GM21526 (cell line): ENCODE data around the gene ETV2.
"Not testable (repeated sequence)": the region's sequence is repeated elsewhere in the genome, so short reads cannot be mapped to it uniquely, and the experiment has no call there.

Experiments
- ATAC-seq: cut with Tn5 transposase; IDR thresholded peaks from one replicate; pipeline ENCODE4 v1.9.1; 2021; ENCODE audit warnings: moderate library complexity; ENCODE audit not compliant: unreplicated experiment, low FRiP score

The ETV2 gene, protein sequence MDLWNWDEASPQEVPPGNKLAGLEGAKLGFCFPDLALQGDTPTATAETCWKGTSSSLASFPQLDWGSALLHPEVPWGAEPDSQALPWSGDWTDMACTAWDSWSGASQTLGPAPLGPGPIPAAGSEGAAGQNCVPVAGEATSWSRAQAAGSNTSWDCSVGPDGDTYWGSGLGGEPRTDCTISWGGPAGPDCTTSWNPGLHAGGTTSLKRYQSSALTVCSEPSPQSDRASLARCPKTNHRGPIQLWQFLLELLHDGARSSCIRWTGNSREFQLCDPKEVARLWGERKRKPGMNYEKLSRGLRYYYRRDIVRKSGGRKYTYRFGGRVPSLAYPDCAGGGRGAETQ

DNA sequence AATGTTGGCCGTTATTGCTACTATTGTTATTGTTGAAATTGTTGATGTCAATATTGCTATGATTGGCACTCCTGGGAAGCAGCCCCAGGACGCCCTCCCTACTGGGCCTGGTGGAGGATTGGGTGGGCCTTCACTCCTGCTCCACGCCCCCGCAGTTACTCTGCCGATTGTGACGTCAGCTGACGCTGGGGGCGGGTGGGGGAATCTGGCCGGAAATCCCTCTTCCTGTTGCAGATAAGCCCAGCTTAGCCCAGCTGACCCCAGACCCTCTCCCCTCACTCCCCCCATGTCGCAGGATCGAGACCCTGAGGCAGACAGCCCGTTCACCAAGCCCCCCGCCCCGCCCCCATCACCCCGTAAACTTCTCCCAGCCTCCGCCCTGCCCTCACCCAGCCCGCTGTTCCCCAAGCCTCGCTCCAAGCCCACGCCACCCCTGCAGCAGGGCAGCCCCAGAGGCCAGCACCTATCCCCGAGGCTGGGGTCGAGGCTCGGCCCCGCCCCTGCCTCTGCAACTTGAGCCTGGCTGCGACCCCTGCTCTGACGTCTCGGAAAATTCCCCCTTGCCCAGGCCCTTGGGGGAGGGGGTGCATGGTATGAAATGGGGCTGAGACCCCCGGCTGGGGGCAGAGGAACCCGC lies at the start of gene ETV2:
TSS of gene ETV2 (plus strand) at position 231 of the 637 bp plus-strand sequence. CDS start 716 bp downstream, outside the sequence.
- no peak for ATAC-seq

DNA sequence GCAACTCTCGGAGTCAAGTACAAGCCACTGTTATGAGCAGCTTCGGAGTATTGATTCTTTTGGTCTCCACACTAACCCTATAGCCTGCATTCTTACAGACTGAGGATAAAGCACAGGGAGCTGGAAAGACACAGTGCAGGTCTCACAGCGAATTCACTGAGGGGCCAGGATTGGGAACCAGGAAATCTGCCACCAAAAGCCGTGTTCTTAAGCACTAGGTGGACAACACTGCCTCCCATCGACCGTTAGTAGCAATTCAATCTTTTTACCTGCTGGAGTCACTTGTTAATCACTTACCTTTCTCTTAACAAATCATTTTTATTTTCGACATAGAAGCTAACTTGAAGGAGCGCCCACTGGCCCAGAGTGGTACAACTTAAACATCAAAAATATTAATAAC lies 49.3 kb upstream of the ETV2 start:
- no peak for ATAC-seq

DNA sequence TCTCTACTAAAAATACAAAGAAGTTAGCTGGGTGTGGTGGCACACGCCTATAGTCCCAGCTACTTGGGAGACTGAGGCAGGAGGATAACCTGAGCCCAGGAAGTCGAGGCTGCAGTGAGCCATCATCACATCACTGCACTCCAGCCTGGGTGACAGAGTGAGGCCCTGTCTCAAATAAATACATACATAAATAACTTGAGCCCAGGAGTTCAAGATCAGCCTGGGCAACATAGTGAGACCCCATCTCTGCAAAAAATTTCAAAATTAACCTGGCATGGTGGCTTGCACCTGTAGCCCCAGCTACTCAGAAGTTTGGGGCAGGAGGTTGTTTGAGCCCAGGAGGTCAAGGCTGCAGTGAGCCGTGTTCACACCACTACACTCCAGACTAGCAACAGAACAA lies 46.5 kb upstream of the ETV2 start:
- not testable (repeated sequence) for ATAC-seq

DNA sequence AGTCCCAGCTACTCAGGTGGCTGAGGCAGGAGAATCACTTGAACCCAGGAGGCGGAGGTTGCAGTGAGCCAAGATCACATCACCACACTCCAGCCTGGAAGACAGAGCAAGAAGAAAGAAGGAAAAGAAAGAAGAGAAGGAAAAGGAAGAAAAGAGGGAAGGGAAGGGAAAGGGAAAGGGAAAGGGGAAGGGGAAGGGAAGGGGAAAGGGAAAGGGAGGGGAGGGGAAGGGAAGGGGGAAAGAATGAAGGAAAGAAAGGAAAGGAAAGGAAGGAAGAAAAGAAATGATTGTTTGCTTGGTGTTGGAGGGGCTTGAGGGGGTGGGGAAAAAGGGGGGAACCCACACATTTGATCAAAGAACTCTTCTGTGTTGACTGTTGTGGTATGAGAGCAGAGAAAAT lies 45.6 kb upstream of the ETV2 start:
- no peak for ATAC-seq

DNA sequence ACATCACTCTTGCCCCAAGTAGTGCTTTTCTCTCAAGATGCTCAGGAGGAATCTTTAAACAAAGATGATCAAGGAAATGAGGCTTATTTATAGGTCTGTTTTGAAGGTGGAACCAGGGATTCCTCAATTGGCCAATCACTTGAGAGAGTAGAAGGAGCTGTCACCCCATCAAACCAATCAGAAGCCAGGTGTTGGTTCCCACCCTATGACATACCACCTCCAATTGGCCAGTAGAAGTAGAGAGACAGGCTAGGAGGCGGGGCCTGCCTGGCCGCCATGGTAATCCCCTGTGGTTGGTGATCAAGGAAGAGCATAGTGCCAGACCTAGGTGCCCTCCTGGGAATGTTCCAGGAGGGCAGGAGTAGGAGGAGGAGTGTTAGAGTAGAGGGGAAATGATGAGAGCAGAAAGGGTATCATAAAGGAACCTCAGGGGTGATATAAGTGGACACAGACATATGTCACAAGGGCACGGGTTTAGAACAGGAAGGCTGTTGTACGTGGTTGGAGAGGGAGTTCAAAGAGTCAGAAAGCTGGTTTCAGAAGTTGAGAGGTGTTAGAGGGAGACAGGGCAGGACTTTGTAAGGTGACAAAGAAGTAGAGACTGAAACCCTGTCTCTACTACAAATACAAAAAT lies 45.1 kb upstream of the ETV2 start:
- ATAC-seq, result no peak

DNA sequence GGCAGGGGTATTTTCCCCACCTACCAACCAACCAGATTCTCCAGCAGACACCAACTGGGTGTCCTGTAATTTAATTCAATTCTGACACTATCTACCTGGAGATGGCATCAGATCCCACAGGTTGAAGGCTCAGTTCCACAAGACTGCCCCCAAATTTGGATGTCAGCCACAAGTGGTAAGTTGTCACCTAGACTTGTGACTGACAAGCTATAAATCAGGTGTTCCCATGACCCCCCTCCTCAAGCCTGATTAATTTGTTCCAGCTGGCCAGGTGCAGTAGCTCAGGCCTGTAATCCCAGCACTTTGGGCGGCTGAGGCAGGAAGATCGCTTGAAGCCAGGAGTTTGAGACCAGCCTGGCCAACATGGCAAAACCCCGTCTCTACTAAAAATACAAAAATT lies 39.6 kb upstream of the ETV2 start:
- no peak for ATAC-seq

DNA sequence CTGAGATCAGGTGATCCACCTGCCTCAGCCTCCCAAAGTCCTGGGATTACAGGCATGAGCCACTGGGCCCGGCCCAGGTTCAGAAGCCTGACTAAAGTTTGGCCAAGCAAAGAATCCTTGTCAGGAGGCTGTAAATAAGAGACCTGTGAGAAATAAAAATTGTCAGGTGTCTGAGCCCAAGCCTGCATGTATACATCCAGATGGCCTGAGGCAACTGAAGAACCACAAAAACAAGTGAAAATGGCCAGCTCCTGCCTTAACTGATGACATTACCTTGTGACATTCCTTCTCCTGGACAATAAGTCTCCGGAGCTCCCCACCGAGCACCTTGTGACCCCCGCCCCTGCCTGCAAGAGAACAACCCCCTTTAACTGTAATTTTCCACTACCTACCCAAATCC lies 37.1 kb upstream of the ETV2 start:
- ATAC-seq, result not testable (repeated sequence)

DNA sequence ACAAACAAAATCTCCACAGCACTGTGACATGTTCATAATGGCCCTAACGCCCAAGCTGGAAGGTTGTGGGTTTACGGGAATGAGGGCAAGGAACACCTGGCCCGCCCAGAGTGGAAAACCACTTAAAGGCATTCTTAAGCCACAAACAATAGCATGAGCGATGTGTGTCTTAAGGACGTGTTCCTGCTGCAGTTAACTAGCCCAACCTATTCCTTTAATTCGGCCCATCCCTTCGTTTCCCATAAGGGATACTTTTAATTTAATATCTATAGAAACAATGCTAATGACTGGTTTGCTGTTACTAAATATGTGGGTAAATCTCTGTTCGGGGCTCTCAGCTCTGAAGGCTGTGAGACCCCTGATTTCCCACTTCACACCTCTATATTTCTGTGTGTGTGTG lies 34.4 kb upstream of the ETV2 start:
- ATAC-seq, result not testable (repeated sequence)

DNA sequence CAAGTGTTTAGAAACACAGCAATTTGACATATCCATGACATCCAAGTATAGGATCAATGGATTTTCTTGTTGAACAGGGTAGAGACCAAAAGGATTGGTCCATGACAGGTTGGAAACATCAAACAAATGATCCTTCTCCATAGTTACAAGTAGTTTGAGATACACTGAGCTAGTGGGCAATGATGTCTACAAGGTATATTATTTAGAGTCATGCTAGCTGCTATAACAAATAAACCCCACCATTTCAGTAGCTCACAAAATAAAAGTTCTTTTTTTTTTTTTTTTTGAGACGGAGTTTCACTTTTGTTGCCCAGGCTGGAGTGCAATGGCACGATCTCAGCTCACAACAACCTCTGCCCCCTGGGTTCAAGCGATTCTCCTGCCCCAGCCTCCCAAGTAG lies 33.9 kb upstream of the ETV2 start:
- no peak for ATAC-seq

DNA sequence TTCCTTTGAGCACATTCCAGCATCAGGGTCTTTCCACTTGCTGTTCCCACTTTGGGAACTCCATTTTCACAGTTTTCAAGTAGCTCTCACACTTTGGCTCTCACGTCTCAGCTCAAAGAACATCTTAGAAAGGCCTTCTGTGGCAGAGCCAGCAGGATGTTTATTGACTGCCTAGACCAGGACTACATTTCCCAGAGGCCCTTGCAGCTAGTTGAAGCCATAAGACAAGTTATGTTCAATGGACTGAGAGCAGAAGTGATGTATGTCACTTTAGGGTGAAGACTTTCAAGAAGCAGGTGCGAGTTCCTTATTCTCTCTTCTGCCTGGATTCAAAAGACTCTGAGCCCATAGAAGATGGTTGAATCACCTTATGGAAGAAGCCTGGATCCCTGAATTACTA lies 33.3 kb upstream of the ETV2 start:
- no peak for ATAC-seq

DNA sequence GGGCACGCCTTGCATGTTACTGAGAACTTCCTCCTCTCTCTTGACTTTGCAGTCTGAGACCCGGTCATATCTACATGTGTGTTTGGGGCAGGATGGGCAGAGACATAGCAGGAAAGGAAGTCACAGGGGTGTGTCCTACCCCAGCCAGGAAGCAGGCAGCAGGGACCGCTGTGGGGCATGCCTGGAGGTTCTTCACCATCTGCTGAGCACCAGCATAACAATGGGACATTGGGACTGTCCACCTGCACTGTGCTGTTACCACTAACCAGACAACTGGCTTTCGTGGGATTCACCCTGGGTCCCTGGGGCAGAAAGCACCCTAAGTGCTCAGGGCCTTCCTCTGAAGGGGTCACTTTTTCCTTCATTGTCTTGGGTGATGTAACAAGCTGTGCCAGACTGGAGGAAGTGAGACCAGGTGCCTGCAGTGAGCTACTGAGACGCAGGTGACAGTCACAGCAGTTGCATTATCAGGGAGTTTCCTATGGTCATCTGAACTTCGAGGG lies 31.6 kb upstream of the ETV2 start:
- ATAC-seq, result no peak

DNA sequence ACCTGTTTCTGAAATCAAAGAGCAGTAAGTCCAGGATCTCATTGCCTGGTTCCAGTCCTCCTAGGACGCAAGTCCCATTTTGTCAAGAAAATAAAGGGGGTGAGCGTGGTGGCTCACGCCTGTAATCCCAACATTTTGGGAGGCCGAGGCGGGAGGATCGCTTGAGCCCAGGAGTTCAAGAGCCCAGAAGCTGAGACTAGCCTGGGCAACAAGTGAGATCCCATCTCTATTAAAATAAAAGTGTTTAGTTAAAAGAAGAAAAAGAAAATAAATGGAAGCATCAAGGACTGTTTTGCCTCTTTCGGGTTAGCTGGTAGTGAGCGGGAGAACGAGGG lies 29.4 kb upstream of the ETV2 start:
- ATAC-seq, result no peak

DNA sequence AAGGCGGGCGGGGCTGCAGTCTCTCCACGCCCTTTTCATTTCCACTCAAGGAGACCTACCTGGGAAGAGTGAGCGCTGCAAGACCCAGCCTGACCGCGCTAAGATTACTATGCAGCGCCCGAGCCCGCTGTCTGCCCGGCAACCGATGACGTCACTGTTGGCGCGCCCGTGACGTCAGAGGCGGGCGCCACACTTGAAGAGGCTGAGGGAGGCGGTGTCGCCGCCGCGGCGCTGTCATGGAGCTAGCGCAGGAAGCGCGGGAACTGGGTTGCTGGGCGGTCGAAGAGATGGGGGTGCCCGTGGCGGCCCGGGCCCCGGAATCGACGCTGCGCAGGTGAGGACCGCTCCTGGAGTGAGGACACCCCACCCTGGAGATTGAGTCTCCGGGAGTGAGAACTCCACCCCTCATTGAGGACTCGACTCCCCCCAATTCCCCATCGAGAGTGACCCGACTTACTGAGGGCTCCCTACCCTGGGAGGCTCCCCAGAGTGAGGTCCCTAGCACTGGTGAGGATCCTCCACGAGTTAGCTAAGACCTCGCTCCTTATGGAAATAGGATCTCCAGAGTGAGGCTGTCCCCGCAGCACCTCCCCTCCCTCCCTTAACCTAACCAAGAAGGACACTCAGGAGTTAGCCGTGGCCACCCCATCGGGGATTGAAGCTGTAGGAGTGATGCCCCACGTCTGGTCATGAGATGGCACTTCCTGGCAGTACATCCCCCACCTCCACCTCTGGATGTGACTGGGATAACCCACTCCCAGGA lies 28.8 kb upstream of the ETV2 start, which contains the start of gene HAUS5:
TSS of gene HAUS5 (plus strand) at position 177 of the 763 bp plus-strand sequence. CDS start at position 237, 60 bp downstream.
- ATAC-seq, result peak; percentile 62

DNA sequence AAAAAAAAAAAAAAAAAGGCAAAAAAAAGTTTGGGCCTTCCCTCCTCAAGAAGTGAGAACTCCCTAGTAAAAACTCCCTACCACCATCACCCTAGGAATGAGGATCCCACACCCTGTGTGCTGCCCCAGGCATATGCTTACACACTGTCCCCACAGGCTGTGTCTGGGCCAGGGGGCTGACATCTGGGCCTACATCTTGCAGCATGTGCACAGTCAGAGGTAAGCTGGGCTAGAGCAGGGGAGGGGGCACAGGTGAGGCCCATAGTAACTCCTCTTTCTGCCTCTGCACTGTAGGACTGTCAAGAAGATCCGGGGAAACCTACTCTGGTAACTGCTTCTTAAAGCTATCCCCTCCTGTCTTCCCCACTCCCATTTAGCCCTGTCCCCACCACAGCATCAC lies 28.0 kb upstream of the ETV2 start:
- no peak for ATAC-seq

DNA sequence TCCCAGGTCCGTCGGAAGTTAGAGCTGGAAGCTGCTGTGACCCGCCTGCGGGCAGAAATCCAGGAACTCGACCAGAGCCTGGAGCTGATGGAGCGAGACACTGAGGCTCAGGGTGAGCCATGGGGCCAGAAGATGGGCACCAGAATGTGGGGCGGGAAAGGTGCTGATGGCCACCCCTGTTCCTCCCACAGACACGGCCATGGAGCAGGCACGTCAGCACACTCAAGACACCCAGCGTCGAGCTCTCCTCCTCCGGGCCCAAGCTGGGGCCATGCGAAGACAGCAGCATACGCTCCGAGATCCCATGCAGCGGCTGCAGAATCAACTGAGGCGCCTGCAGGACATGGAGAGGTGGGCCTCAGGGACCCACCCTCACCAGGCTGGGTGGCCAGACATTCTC lies 26.5 kb upstream of the ETV2 start:
- ATAC-seq, result no peak

DNA sequence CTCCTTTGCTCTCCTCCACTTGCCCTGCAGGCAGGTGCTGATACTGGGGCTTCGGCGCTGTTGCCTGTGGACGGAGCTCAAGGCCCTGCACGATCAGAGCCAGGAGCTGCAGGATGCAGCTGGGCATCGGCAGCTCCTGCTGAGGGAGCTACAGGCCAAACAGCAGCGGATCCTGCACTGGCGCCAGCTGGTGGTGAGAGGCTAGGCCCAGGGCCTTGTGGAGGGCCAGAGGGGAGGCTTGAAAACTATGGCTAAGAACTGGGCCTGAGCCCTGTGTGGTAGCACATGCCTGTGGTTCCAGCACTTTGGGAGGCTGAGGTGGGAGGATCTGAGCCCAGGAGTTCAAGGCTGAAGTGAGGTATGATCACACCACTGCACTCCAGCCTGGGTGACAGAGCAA lies 22.7 kb upstream of the ETV2 start:
- ATAC-seq, result no peak

DNA sequence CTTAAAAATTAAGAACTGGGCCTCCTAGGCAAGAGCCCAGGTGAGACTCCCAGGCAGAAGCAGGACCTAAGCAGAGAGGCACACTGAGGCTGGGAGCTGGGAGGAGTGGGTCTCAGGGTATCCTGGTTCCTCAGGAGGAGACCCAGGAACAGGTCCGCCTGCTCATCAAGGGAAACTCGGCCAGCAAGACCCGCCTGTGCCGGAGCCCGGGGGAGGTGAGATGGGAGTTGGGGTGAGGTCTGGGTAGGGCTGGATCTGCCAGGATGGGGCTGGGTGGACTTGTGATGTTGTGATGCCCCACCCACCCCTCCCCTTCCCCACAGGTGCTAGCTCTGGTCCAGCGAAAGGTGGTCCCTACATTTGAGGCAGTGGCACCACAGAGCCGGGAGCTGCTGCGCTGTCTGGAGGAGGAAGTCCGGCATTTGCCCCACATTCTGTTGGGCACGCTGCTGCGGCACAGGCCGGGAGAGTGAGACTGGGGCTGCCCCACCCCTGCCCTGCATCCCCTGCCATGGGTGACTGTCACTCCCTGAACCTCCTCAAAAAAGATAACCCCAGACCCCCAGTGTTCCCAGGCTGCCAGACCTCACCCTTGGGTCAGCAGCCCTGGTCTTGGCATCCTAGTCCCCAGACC lies 22.1 kb upstream of the ETV2 start:
- no peak for ATAC-seq

DNA sequence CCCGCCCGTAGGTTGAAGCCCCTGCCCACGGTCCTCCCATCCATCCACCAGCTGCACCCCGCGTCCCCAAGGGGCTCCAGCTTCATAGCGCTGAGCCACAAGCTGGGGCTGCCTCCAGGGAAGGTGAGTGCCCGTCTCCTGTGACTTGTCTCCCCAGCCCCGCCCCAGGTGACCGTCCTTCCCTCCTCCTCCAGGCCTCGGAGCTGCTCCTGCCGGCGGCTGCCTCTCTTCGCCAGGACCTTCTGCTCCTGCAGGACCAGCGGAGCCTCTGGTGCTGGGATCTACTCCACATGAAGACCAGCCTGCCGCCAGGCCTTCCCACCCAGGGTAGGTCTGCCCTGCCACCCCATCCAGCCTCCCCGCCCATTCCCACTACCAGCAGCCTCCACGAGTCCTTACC lies 21.5 kb upstream of the ETV2 start:
- no peak for ATAC-seq

DNA sequence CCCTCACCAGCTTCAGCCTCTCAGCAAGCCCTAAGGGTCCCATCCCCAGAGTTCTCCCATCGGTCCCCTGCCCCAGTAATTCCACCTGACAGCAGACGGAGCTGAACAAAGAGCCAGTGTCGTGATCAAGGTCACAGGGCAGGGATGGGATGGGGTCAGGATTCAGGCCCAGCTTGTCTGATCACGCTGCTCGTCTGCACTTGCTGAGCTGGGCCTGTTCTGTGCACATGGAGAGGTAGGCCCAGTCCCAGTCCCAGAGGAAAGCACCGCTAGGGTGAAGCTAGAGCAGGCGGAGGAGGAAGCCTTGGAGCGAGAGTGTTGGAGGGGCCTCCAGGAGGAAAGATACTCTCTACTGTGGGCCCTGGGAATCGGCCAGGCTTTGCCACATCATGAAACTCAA lies 19.8 kb upstream of the ETV2 start:
- no peak for ATAC-seq

DNA sequence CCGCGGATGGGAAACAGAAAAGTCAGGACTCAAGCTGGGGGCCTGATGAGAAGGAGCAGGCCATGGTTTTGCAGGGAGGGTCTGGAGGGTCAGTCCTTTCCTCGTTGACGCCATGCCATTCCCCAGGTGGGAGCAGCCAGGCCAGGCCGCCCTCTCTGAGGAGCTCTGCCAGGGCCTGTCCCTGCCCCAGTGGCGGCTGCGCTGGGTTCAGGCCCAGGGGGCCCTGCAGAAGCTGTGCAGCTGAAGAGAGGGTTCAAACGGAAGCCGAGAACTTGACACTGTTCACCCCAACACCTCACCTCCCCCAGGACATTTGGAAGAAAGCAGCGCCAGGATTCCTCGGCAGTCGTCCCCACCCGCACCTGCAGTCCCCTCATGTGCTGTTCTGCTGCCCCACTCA lies 18.8 kb upstream of the ETV2 start:
- ATAC-seq, result no peak
